GM12865 (cell line): Measurements from ENCODE around the gene ICOS.

Source experiments
- DNase-seq: peaks from one replicate; pipeline ENCODE4 v3.0.0; 2010; ENCODE audit warnings: low read depth
- H3K4me3 ChIP-seq: 2 replicates; pipeline ENCODE4 v1.5.1; 2011; ENCODE audit warnings: mild to moderate bottlenecking, low read depth, low read length, control low read depth
- TF ChIP-seq, protein P1 (sequence below): IDR thresholded peaks from 2 replicates; pipeline ENCODE4 v1.5.1; 2011; ENCODE audit warnings: low read length, control low read depth, low read depth, inconsistent platforms; ENCODE audit not compliant: insufficient read depth; ENCODE audit errors: missing control alignments

Gene ICOS

DNA sequence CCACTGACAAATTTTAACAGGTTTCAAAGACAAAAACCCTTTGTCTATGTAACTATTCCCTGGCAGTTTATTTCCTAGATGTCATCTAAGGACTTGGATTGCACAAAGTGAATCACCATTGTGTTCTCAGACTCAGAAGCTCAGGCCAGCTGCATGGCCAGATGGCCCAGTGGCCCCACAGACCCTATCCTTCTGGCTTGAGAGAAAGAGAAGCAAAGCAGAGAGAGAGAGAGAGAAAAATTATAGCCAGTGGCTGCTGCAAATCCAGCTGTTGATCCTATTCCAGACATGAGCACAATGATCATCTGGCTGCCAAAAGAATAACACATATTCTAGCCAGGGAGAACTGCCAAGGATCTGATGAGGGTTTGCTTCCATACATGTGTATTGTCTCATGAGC is 43.2 kb upstream of the ICOS start:
- DNase-seq, result no peak
- TF ChIP-seq, protein P1, sequence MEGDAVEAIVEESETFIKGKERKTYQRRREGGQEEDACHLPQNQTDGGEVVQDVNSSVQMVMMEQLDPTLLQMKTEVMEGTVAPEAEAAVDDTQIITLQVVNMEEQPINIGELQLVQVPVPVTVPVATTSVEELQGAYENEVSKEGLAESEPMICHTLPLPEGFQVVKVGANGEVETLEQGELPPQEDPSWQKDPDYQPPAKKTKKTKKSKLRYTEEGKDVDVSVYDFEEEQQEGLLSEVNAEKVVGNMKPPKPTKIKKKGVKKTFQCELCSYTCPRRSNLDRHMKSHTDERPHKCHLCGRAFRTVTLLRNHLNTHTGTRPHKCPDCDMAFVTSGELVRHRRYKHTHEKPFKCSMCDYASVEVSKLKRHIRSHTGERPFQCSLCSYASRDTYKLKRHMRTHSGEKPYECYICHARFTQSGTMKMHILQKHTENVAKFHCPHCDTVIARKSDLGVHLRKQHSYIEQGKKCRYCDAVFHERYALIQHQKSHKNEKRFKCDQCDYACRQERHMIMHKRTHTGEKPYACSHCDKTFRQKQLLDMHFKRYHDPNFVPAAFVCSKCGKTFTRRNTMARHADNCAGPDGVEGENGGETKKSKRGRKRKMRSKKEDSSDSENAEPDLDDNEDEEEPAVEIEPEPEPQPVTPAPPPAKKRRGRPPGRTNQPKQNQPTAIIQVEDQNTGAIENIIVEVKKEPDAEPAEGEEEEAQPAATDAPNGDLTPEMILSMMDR, result no peak
- no peak overlapping the region for H3K4me3 ChIP-seq

GRCh38 chr2:203893840-203894239 is 42.7 kb upstream of the ICOS start:
- TF ChIP-seq, protein P1, result no peak
- DNase-seq, result no peak
- no peak overlapping the region for H3K4me3 ChIP-seq

DNA sequence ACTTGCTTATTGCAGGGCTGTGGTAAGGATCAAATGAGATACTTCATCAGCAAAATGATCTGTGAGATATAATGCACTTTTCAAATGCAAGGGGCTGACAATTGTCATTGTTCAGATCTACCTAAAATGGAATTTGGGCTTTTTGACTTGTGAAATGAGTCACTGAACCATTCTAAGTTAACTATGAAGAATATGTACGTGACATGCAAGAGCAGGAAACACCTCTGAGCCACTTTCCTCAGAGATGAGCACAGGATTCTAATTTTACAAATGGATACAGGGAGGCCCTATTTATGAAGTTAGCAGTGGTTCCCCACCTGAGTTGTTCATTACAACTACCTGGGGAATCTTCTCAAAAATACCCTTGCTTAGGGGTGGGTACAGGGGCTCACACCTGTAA is 42.3 kb upstream of the ICOS start:
- TF ChIP-seq, protein P1, result no peak
- no peak overlapping the region for H3K4me3 ChIP-seq
- no peak for DNase-seq

- no peak for DNase-seq
- no peak overlapping the region for H3K4me3 ChIP-seq
- TF ChIP-seq, protein P1, result no peak
These were observed 39.0 kb upstream of the ICOS start for GRCh38 chr2:203897544-203897943.

DNA sequence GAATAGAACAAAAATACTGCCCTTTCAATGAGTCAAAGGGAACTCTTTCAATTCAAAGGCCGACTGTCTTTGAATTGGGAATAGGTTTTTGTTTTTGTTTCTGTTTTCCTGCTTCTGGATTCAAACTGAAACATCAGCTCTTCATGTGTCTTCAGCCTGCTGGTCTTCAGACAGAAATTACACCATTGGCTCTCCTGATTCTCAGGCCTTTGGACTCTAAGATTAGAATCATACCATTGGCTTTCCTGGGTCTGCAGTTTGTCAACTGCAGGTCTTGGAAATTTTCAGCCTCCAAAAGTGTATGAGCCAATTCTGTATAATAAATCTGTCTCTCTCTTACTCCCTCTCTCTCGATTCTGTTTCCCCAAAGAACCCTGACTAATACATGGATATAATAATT is 37.9 kb upstream of the ICOS start:
- H3K4me3 ChIP-seq, result no peak overlapping the region
- TF ChIP-seq, protein P1, result no peak
- DNase-seq, result no peak

- TF ChIP-seq, protein P1, result no peak
These were observed 36.3 kb upstream of the ICOS start for GRCh38 chr2:203900253-203900652.

GRCh38 chr2:203904022-203904421 is 32.5 kb upstream of the ICOS start:
- TF ChIP-seq, protein P1, result no peak

More at GRCh38 chr2:203900253-203900652, 36.3 kb upstream of the ICOS start:
- DNase-seq, result no peak
- H3K4me3 ChIP-seq, result no peak overlapping the region

More at GRCh38 chr2:203904022-203904421, 32.5 kb upstream of the ICOS start:
- H3K4me3 ChIP-seq, result no peak overlapping the region
- DNase-seq, result no peak
